SU-DHL-6 (cell line): Measurements from ENCODE around the gene SORCS2.

ENCODE experiments used
- H2AFZ ChIP-seq: fragments of 200-600 bp; sonication (generic); 2 replicates; pipeline ENCODE4 v1.6.1; 2014; ENCODE audit warnings: low read depth, mild to moderate bottlenecking, moderate library complexity, mixed read lengths, antibody characterized with exemption, low read length; ENCODE audit not compliant: severe bottlenecking
- H3F3A ChIP-seq: fragments of 200-600 bp; shearing (Covaris generic); 2 replicates; pipeline ENCODE4 v1.6.0; 2016; ENCODE audit warnings: antibody characterized with exemption, mild to moderate bottlenecking; ENCODE audit not compliant: insufficient read depth
- H3K27ac ChIP-seq: fragments of 200-600 bp; sonication (generic); 2 replicates; pipeline ENCODE4 v1.5.1; 2016; ENCODE audit warnings: low read depth, mild to moderate bottlenecking, low read length, moderate library complexity, mixed read lengths
- H3K27me3 ChIP-seq: fragments of 200-600 bp; sonication (generic), shearing (Covaris generic); 2 replicates; pipeline ENCODE4 v1.6.0; 2014; ENCODE audit warnings: mild to moderate bottlenecking, low read length
- H3K36me3 ChIP-seq: fragments of 200-600 bp; sonication (generic); 2 replicates; pipeline ENCODE4 v1.6.1; 2014; ENCODE audit warnings: mild to moderate bottlenecking, low read length, mixed read lengths
- H3K4me2 ChIP-seq: fragments of 300-600, 200-600 bp; shearing (Covaris generic), sonication (generic); 2 replicates; pipeline ENCODE4 v1.6.0; 2014; ENCODE audit warnings: low read length, low read depth, mild to moderate bottlenecking; ENCODE audit not compliant: poor library complexity, severe bottlenecking
- H3K4me3 ChIP-seq: fragments of 200-600 bp; sonication (generic); 2 replicates; pipeline ENCODE4 v1.5.1; 2014; ENCODE audit warnings: antibody characterized with exemption, low read length, mild to moderate bottlenecking, mixed read lengths; ENCODE audit not compliant: insufficient read depth, poor library complexity, severe bottlenecking
- H3K79me2 ChIP-seq: fragments of 200-600 bp; sonication (generic); 2 replicates; pipeline ENCODE4 v1.6.1; 2014; ENCODE audit warnings: mild to moderate bottlenecking, low read length, moderate library complexity; ENCODE audit not compliant: insufficient read depth
- H3K9ac ChIP-seq: fragments of 200-600 bp; sonication (generic); 2 replicates; pipeline ENCODE4 v1.7.0; 2014; ENCODE audit warnings: mild to moderate bottlenecking, low read length
- H3K9me2 ChIP-seq: fragments of 200-600 bp; sonication (generic); replicated peaks from 2 replicates; pipeline ENCODE4 v1.6.1; 2014; ENCODE audit warnings: low read length; ENCODE audit not compliant: insufficient read depth
- H3K9me3 ChIP-seq: fragments of 200-600 bp; sonication (generic); 2 replicates; pipeline ENCODE4 v1.6.1; 2014; ENCODE audit warnings: low read length, mixed read lengths; ENCODE audit not compliant: insufficient read depth
- H4K20me1 ChIP-seq: fragments of 200-600 bp; sonication (generic); 2 replicates; pipeline ENCODE4 v1.6.1; 2014; ENCODE audit warnings: low read depth, mild to moderate bottlenecking, antibody characterized with exemption, low read length, moderate library complexity, mixed read lengths
- CTCF ChIP-seq: fragments of 200-600 bp; sonication (generic); IDR thresholded peaks from one replicate; pipeline ENCODE4 v1.5.1; 2017; ENCODE audit warnings: antibody characterized with exemption, mild to moderate bottlenecking, low read length, moderate library complexity; ENCODE audit not compliant: insufficient read depth, poor library complexity, severe bottlenecking
- EZH2phosphoT487 ChIP-seq: fragments of 200-600 bp; sonication (generic), shearing (Covaris generic); conservative IDR thresholded peaks from 2 replicates; pipeline ENCODE4 v1.6.1; 2018; ENCODE audit warnings: mild to moderate bottlenecking, antibody characterized with exemption, low read length, moderate library complexity, mixed read lengths

Gene SORCS2

GRCh38 chr4:7375427-7375826 lies 183.1 kb downstream of the SORCS2 start:
- Histone ChIP-seq H3K27ac (no peak overlapping the region), H3K9ac (no peak overlapping the region), H3K4me2 (no peak overlapping the region)

GRCh38 chr4:7377223-7377865 lies 185.0 kb downstream of the SORCS2 start:
- no peaks in the 10 kb centered on the region for H3K27me3 ChIP-seq
- H3K27ac ChIP-seq, result no peak overlapping the region
- H3F3A ChIP-seq, result no peaks in the 10 kb centered on the region
- H3K9me2 ChIP-seq, result no peaks in the 10 kb centered on the region
- no peaks in the 10 kb centered on the region for H3K36me3 ChIP-seq
- no peaks in the 10 kb centered on the region for H3K79me2 ChIP-seq
- no peak overlapping the region for H3K4me2 ChIP-seq
- H3K9me3 ChIP-seq, result no peaks in the 10 kb centered on the region
- no peaks in the 10 kb centered on the region for H4K20me1 ChIP-seq
- H2AFZ ChIP-seq, result no peak overlapping the region
- H3K4me3 ChIP-seq, result no peak overlapping the region
- TF ChIP-seq CTCF (no peak), EZH2phosphoT487 (no peak)
- no peak overlapping the region for H3K9ac ChIP-seq

More at GRCh38 chr4:7375427-7375826, 183.1 kb downstream of the SORCS2 start:
- TF ChIP-seq CTCF (no peak), EZH2phosphoT487 (no peak)
- no peaks in the 10 kb centered on the region for H3K79me2 ChIP-seq
- no peaks in the 10 kb centered on the region for H3K9me2 ChIP-seq
- no peaks in the 10 kb centered on the region for H4K20me1 ChIP-seq
- no peak overlapping the region for H3K4me3 ChIP-seq
- H3K27me3 ChIP-seq, result no peaks in the 10 kb centered on the region
- no peaks in the 10 kb centered on the region for H3K9me3 ChIP-seq
- H3K36me3 ChIP-seq, result no peaks in the 10 kb centered on the region
- no peak overlapping the region for H2AFZ ChIP-seq
- no peaks in the 10 kb centered on the region for H3F3A ChIP-seq

GRCh38 chr4:7379186-7379585 lies 186.8 kb downstream of the SORCS2 start:
- Histone ChIP-seq H3K9me3 (no peaks in the 10 kb centered on the region), H3K27me3 (no peaks in the 10 kb centered on the region), H3K36me3 (no peaks in the 10 kb centered on the region), H3F3A (no peaks in the 10 kb centered on the region), H3K4me2 (no peak overlapping the region), H3K27ac (no peak overlapping the region), H4K20me1 (no peaks in the 10 kb centered on the region), H3K4me3 (no peak overlapping the region), H2AFZ (no peak overlapping the region), H3K79me2 (no peaks in the 10 kb centered on the region), H3K9me2 (no peaks in the 10 kb centered on the region), H3K9ac (no peak overlapping the region)
- no peak for TF ChIP-seq CTCF
- TF ChIP-seq EZH2phosphoT487, result no peak
